ENCODE data around the gene SPINK14.

Gene SPINK14

GRCh38 chr5:148168246-148168645 lies at the start of gene SPINK14:
TSS of gene SPINK14 (plus strand) at chr5:148168546. CDS start at chr5:148169733, 1,187 bp downstream.
- Histone ChIP-seq H3K4me1 (ENCODE audit: insufficient read depth, low read length) (no peaks in the 10 kb centered on the region), H3K36me3 (ENCODE audit: insufficient read depth, low read depth, low read length) (no peaks in the 10 kb centered on the region), H3K9me3 (ENCODE audit: insufficient read depth, low read depth, low read length) (no peaks in the 10 kb centered on the region), H3K27me3 (ENCODE audit: insufficient read depth, low read length) (no peaks in the 10 kb centered on the region), H3K4me3 (ENCODE audit: low read length) (no peak within 1 kb of the TSS), H3K9ac (ENCODE audit: low read depth, low read length) (no peak within 1 kb of the TSS), H3K27ac (ENCODE audit: low read length) (no peak within 1 kb of the TSS)

- no peak overlapping the region for H3K27ac ChIP-seq (ENCODE audit: low read length)
- 0 out of 2 replicates have a peak, but pooled peaks cover 8% of the 10 kb centered on the region for H3K36me3 ChIP-seq (ENCODE audit: insufficient read depth, low read depth, low read length)
- H3K27me3 ChIP-seq (ENCODE audit: insufficient read depth, low read length): no peaks in the 10 kb centered on the region
- no peaks in the 10 kb centered on the region for H3K4me1 ChIP-seq (ENCODE audit: insufficient read depth, low read length)
- no peak overlapping the region for H3K9ac ChIP-seq (ENCODE audit: low read depth, low read length)
- no peak overlapping the region for H3K4me3 ChIP-seq (ENCODE audit: low read length)
- no peaks in the 10 kb centered on the region for H3K9me3 ChIP-seq (ENCODE audit: insufficient read depth, low read depth, low read length)
These were observed 48.0 kb upstream of the SPINK14 start for GRCh38 chr5:148120317-148120716.

- Histone ChIP-seq H3K27me3 (ENCODE audit: insufficient read depth, low read length) (no peaks in the 10 kb centered on the region), H3K9me3 (ENCODE audit: insufficient read depth, low read depth, low read length) (no peaks in the 10 kb centered on the region), H3K9ac (ENCODE audit: low read depth, low read length) (no peak overlapping the region), H3K27ac (ENCODE audit: low read length) (no peak overlapping the region), H3K36me3 (ENCODE audit: insufficient read depth, low read depth, low read length) (0 out of 2 replicates have a peak, but pooled peaks cover 4% of the 10 kb centered on the region), H3K4me1 (ENCODE audit: insufficient read depth, low read length) (no peaks in the 10 kb centered on the region), H3K4me3 (ENCODE audit: low read length) (no peak overlapping the region)
These were observed 42.7 kb upstream of the SPINK14 start for GRCh38 chr5:148125641-148126040.

- no peaks in the 10 kb centered on the region for H3K27me3 ChIP-seq (ENCODE audit: insufficient read depth, low read length)
- no peak overlapping the region for H3K4me3 ChIP-seq (ENCODE audit: low read length)
- H3K36me3 ChIP-seq (ENCODE audit: insufficient read depth, low read depth, low read length): no peaks in the 10 kb centered on the region; the same call in 1 of the 2 replicates
- H3K9me3 ChIP-seq (ENCODE audit: insufficient read depth, low read depth, low read length): no peaks in the 10 kb centered on the region
- H3K9ac ChIP-seq (ENCODE audit: low read depth, low read length): no peak overlapping the region
- no peaks in the 10 kb centered on the region for H3K4me1 ChIP-seq (ENCODE audit: insufficient read depth, low read length)
- H3K27ac ChIP-seq (ENCODE audit: low read length): no peak overlapping the region
These were observed 33.0 kb upstream of the SPINK14 start for GRCh38 chr5:148135091-148136048.

- Histone ChIP-seq H3K36me3 (ENCODE audit: insufficient read depth, low read depth, low read length) (no peaks in the 10 kb centered on the region; the same call in 1 of the 2 replicates), H3K27me3 (ENCODE audit: insufficient read depth, low read length) (no peaks in the 10 kb centered on the region), H3K9me3 (ENCODE audit: insufficient read depth, low read depth, low read length) (no peaks in the 10 kb centered on the region), H3K9ac (ENCODE audit: low read depth, low read length) (no peak overlapping the region), H3K4me1 (ENCODE audit: insufficient read depth, low read length) (no peaks in the 10 kb centered on the region), H3K27ac (ENCODE audit: low read length) (no peak overlapping the region), H3K4me3 (ENCODE audit: low read length) (no peak overlapping the region)
These were observed 27.5 kb upstream of the SPINK14 start for GRCh38 chr5:148140846-148141245.

- no peaks in the 10 kb centered on the region for H3K9me3 ChIP-seq (ENCODE audit: insufficient read depth, low read depth, low read length)
- no peak overlapping the region for H3K27ac ChIP-seq (ENCODE audit: low read length)
- H3K4me3 ChIP-seq (ENCODE audit: low read length): no peak overlapping the region
- H3K27me3 ChIP-seq (ENCODE audit: insufficient read depth, low read length): no peaks in the 10 kb centered on the region
- H3K36me3 ChIP-seq (ENCODE audit: insufficient read depth, low read depth, low read length): no peaks in the 10 kb centered on the region; the same call in 1 of the 2 replicates
- H3K9ac ChIP-seq (ENCODE audit: low read depth, low read length): no peak overlapping the region
- H3K4me1 ChIP-seq (ENCODE audit: insufficient read depth, low read length): no peaks in the 10 kb centered on the region
These were observed 26.7 kb upstream of the SPINK14 start for GRCh38 chr5:148141645-148142044.

GRCh38 chr5:148145916-148146315 lies 22.4 kb upstream of the SPINK14 start:
- Histone ChIP-seq H3K36me3 (ENCODE audit: insufficient read depth, low read depth, low read length) (no peaks in the 10 kb centered on the region), H3K9ac (ENCODE audit: low read depth, low read length) (no peak overlapping the region), H3K4me3 (ENCODE audit: low read length) (no peak overlapping the region), H3K9me3 (ENCODE audit: insufficient read depth, low read depth, low read length) (no peaks in the 10 kb centered on the region), H3K27ac (ENCODE audit: low read length) (no peak overlapping the region), H3K4me1 (ENCODE audit: insufficient read depth, low read length) (no peaks in the 10 kb centered on the region), H3K27me3 (ENCODE audit: insufficient read depth, low read length) (no peaks in the 10 kb centered on the region)

GRCh38 chr5:148146487-148146886 lies 21.9 kb upstream of the SPINK14 start:
- Histone ChIP-seq H3K4me3 (ENCODE audit: low read length) (no peak overlapping the region), H3K4me1 (ENCODE audit: insufficient read depth, low read length) (no peaks in the 10 kb centered on the region), H3K9ac (ENCODE audit: low read depth, low read length) (no peak overlapping the region), H3K27ac (ENCODE audit: low read length) (no peak overlapping the region), H3K27me3 (ENCODE audit: insufficient read depth, low read length) (no peaks in the 10 kb centered on the region), H3K9me3 (ENCODE audit: insufficient read depth, low read depth, low read length) (no peaks in the 10 kb centered on the region), H3K36me3 (ENCODE audit: insufficient read depth, low read depth, low read length) (no peaks in the 10 kb centered on the region)

- no peaks in the 10 kb centered on the region for H3K9me3 ChIP-seq (ENCODE audit: insufficient read depth, low read depth, low read length)
- H3K27me3 ChIP-seq (ENCODE audit: insufficient read depth, low read length): no peaks in the 10 kb centered on the region
- no peaks in the 10 kb centered on the region for H3K4me1 ChIP-seq (ENCODE audit: insufficient read depth, low read length)
- H3K4me3 ChIP-seq (ENCODE audit: low read length): no peak overlapping the region
- H3K27ac ChIP-seq (ENCODE audit: low read length): no peak overlapping the region
- no peak overlapping the region for H3K9ac ChIP-seq (ENCODE audit: low read depth, low read length)
- H3K36me3 ChIP-seq (ENCODE audit: insufficient read depth, low read depth, low read length): no peaks in the 10 kb centered on the region
These were observed 20.9 kb upstream of the SPINK14 start for GRCh38 chr5:148147415-148147814.

- Histone ChIP-seq H3K27ac (ENCODE audit: low read length) (no peak overlapping the region), H3K9me3 (ENCODE audit: insufficient read depth, low read depth, low read length) (0 out of 2 replicates have a peak, but pooled peaks cover 5% of the 10 kb centered on the region), H3K4me1 (ENCODE audit: insufficient read depth, low read length) (no peaks in the 10 kb centered on the region), H3K9ac (ENCODE audit: low read depth, low read length) (no peak overlapping the region), H3K36me3 (ENCODE audit: insufficient read depth, low read depth, low read length) (no peaks in the 10 kb centered on the region), H3K27me3 (ENCODE audit: insufficient read depth, low read length) (no peaks in the 10 kb centered on the region), H3K4me3 (ENCODE audit: low read length) (no peak overlapping the region)
These were observed 16.5 kb upstream of the SPINK14 start for GRCh38 chr5:148151872-148152271.

GRCh38 chr5:148152781-148153180 lies 15.6 kb upstream of the SPINK14 start:
- Histone ChIP-seq H3K4me3 (ENCODE audit: low read length) (no peak overlapping the region), H3K9ac (ENCODE audit: low read depth, low read length) (no peak overlapping the region), H3K36me3 (ENCODE audit: insufficient read depth, low read depth, low read length) (no peaks in the 10 kb centered on the region), H3K27me3 (ENCODE audit: insufficient read depth, low read length) (no peaks in the 10 kb centered on the region), H3K9me3 (ENCODE audit: insufficient read depth, low read depth, low read length) (0 out of 2 replicates have a peak, but pooled peaks cover 6% of the 10 kb centered on the region), H3K4me1 (ENCODE audit: insufficient read depth, low read length) (no peaks in the 10 kb centered on the region), H3K27ac (ENCODE audit: low read length) (no peak overlapping the region)

- H3K4me3 ChIP-seq (ENCODE audit: low read length): no peak overlapping the region
- no peaks in the 10 kb centered on the region for H3K36me3 ChIP-seq (ENCODE audit: insufficient read depth, low read depth, low read length)
- 0 out of 2 replicates have a peak, but pooled peaks cover 6% of the 10 kb centered on the region for H3K9me3 ChIP-seq (ENCODE audit: insufficient read depth, low read depth, low read length)
- no peak overlapping the region for H3K27ac ChIP-seq (ENCODE audit: low read length)
- H3K27me3 ChIP-seq (ENCODE audit: insufficient read depth, low read length): no peaks in the 10 kb centered on the region
- no peak overlapping the region for H3K9ac ChIP-seq (ENCODE audit: low read depth, low read length)
- H3K4me1 ChIP-seq (ENCODE audit: insufficient read depth, low read length): no peaks in the 10 kb centered on the region
These were observed 11.7 kb upstream of the SPINK14 start for GRCh38 chr5:148156609-148157008.
